Chondrocyte (in vitro differentiated cells): ENCODE measurements around the gene YTHDF1. TPM values are rescaled to one million over a fixed set of nuclear protein-coding genes. Genes with fewer than 3 reads are reported as not detected.

Source experiments
- DNase-seq: peaks from one replicate; pipeline ENCODE4 v3.0.0; 2021; ENCODE audit warnings: mixed read lengths, low spot score
- H3K27ac Mint-ChIP-seq: one replicate; pipeline ENCODE4 v1.8.0; 2021; ENCODE audit warnings: mild to moderate bottlenecking, moderate library complexity, mixed read lengths; ENCODE audit not compliant: unreplicated experiment
- H3K27me3 Mint-ChIP-seq: 2 replicates; pipeline ENCODE4 v1.8.0; 2021; ENCODE audit warnings: low read depth, mixed read lengths
- H3K36me3 Mint-ChIP-seq: 2 replicates; pipeline ENCODE4 v1.8.0; 2021; ENCODE audit warnings: low read depth, mixed read lengths
- H3K4me1 Mint-ChIP-seq: 2 replicates; pipeline ENCODE4 v1.8.0; 2021; ENCODE audit warnings: low read depth, mild to moderate bottlenecking, mixed read lengths
- H3K4me3 Mint-ChIP-seq: one replicate; pipeline ENCODE4 v1.8.0; 2021; ENCODE audit warnings: mild to moderate bottlenecking, moderate library complexity, mixed read lengths; ENCODE audit not compliant: unreplicated experiment
- H3K9me3 Mint-ChIP-seq: 2 replicates; pipeline ENCODE4 v1.8.0; 2021; ENCODE audit warnings: low read depth, mixed read lengths
- total RNA-seq: library from RNA; stranded (reverse); gene quantifications from 3 replicates; pipeline ENCODE4 v1.2.1, GENCODE V29; 2021
- TF ChIP-seq, protein P1 (sequence below): fragments of 200-600 bp; sonication (generic); IDR thresholded peaks from 2 replicates; pipeline ENCODE4 v1.5.0; 2021; ENCODE audit warnings: antibody characterized with exemption, mild to moderate bottlenecking, moderate library complexity

The YTHDF1 gene
- total RNA-seq, 1 donor from 2014 or later: 39.1 TPM

- Mint-ChIP-seq H3K27me3 (peaks cover 20% of the 10 kb centered on the region), H3K4me1 (peaks cover 21% of the 10 kb centered on the region), H3K27ac (no peak overlapping the region), H3K9me3 (peaks cover 4% of the 10 kb centered on the region), H3K4me3 (no peak overlapping the region), H3K36me3 (peaks cover 5% of the 10 kb centered on the region)
- TF ChIP-seq, protein P1, sequence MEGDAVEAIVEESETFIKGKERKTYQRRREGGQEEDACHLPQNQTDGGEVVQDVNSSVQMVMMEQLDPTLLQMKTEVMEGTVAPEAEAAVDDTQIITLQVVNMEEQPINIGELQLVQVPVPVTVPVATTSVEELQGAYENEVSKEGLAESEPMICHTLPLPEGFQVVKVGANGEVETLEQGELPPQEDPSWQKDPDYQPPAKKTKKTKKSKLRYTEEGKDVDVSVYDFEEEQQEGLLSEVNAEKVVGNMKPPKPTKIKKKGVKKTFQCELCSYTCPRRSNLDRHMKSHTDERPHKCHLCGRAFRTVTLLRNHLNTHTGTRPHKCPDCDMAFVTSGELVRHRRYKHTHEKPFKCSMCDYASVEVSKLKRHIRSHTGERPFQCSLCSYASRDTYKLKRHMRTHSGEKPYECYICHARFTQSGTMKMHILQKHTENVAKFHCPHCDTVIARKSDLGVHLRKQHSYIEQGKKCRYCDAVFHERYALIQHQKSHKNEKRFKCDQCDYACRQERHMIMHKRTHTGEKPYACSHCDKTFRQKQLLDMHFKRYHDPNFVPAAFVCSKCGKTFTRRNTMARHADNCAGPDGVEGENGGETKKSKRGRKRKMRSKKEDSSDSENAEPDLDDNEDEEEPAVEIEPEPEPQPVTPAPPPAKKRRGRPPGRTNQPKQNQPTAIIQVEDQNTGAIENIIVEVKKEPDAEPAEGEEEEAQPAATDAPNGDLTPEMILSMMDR: no peak
- DNase-seq: no peak
Observed at GRCh38 chr20:63256954-63257353, 41.0 kb upstream of the YTHDF1 start.

DNA sequence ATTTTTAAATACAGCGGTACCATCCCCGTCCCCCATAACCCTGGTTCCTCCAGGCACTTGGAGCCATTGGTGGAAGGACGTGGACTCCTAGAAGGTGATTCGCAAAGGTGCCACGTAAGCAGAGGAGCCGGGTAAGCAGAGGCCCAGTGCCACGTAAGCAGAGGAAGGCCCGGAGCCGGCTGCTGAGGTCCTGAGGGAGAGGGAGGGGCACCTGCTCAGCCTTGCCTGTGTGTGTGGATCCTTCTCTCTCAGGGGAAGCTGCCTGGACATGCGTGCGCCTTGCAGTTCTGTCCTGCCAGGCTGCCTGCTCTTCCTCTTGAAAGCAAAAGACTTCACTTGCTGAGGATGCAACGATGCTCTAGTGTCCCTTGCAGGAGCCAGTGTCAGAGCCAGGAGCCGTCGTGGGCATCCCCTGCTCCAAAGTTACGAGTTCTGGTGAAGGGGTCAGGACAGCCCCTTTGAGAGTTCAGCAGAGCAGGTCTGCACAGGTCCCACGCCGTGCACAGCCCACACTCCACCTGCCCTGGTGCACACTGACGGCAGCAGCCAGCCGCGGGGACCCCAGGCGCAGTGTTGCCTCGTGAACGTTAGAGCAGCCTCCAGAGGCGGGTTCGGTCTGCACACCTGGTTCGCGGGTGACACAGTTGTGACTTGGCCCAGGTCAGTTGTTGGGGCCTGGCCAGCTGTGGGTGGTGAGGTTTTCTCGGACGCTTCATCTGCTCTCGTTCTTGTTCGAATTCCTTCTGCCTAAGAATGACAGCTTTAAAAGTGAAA, 40.2 kb upstream of the YTHDF1 start:
- H3K9me3 Mint-ChIP-seq: peaks cover 4% of the 10 kb centered on the region
- TF ChIP-seq, protein P1: no peak
- H3K36me3 Mint-ChIP-seq: peaks cover 5% of the 10 kb centered on the region
- H3K27me3 Mint-ChIP-seq: peaks cover 20% of the 10 kb centered on the region
- no peak overlapping the region for H3K4me3 Mint-ChIP-seq
- peaks cover 14% of the 10 kb centered on the region for H3K4me1 Mint-ChIP-seq
- no peak overlapping the region for H3K27ac Mint-ChIP-seq
- DNase-seq: no peak

GRCh38 chr20:63254606-63255384, 38.9 kb upstream of the YTHDF1 start:
- H3K4me3 Mint-ChIP-seq: peak overlapping the region; percentile 38
- peaks cover 14% of the 10 kb centered on the region for H3K4me1 Mint-ChIP-seq
- TF ChIP-seq, protein P1: peak; percentile 26
- peaks cover 5% of the 10 kb centered on the region for H3K36me3 Mint-ChIP-seq
- H3K9me3 Mint-ChIP-seq: peaks cover 4% of the 10 kb centered on the region
- H3K27ac Mint-ChIP-seq: no peak overlapping the region
- no peak for DNase-seq
- peaks cover 20% of the 10 kb centered on the region for H3K27me3 Mint-ChIP-seq

GRCh38 chr20:63254232-63254605, 38.3 kb upstream of the YTHDF1 start, which contains the start of gene NKAIN4:
Gene NKAIN4 (minus strand): TSS chr20:63254463. CDS start chr20:63254450, 13 bp downstream.
- TF ChIP-seq, protein P1: no peak
- peaks cover 5% of the 10 kb centered on the region for H3K36me3 Mint-ChIP-seq
- DNase-seq: no peak
- peak within 1 kb of the TSS; percentile 57 for H3K4me3 Mint-ChIP-seq
- H3K27me3 Mint-ChIP-seq: peaks cover 20% of the 10 kb centered on the region
- peaks cover 4% of the 10 kb centered on the region for H3K9me3 Mint-ChIP-seq
- peaks cover 12% of the 10 kb centered on the region for H3K4me1 Mint-ChIP-seq
- H3K27ac Mint-ChIP-seq: no peak within 1 kb of the TSS

DNA sequence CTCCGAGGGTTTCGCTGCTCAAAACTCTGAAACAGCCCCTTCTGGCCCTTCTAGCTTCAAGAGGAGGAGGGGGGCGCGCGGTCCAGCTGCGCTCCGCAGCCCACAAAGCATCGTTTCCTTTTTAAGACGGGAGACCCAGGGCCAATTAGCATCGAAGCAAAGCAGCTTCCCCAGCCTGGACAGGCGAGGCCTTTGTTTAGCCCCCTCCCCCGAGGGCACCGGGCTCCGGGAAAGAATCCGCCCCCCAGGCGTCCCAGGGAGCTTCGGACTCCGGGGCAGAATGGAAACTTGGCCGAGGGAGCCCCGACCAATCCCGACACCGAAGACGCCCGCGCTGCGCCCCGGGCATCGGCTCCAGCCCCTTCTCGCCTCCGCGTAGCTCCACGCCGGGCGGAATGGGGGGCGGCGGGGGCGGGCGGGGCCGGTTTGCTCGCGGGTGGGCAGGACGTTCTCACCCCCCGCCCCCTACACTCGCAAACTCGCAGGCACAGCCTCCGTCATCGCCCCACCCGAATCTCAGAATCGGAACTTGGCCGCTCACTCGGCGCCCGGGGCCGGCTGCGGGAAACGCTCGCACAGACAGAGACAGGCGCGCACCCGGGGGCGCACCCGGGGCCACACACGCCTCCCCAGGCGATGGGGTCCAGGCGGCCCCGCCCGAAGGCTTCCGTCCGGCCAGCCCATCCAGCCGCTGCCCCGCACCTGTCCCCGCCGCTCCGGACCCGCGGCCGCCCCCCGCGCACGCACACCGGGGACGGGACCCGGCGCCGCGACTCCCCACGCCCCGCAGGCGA, 37.7 kb upstream of the YTHDF1 start:
- TF ChIP-seq, protein P1: no peak
- Mint-ChIP-seq H3K27ac (no peak overlapping the region), H3K36me3 (peaks cover 5% of the 10 kb centered on the region), H3K4me1 (peaks cover 7% of the 10 kb centered on the region), H3K4me3 (peak overlapping the region; percentile 57), H3K27me3 (peaks cover 20% of the 10 kb centered on the region), H3K9me3 (peaks cover 4% of the 10 kb centered on the region)
- DNase-seq: no peak
